HEK293T (cell line): ENCODE data around the gene UBA1.

Experiments
- CTCF ChIA-PET: fragments of 350-600 bp; formaldehyde crosslinking; extraction: SDS; loops from one replicate; lab custom pipeline; 2021; ENCODE audit warnings: antibody characterized with exemption, inconsistent platforms; lab: Yijun Ruan, JAX
- POLR2A ChIA-PET: fragments of 350-600 bp; formaldehyde crosslinking; extraction: SDS; loops from one replicate; lab custom pipeline; 2020; ENCODE audit warnings: antibody characterized with exemption, inconsistent platforms; lab: Yijun Ruan, JAX
- DNase-seq: peaks from one replicate; pipeline ENCODE4 v3.0.0; 2012; ENCODE audit warnings: mixed read lengths; ENCODE audit errors: extremely low spot score
- ARNT ChIP-seq: fragments of 450-650 bp; IDR thresholded peaks from 2 replicates; pipeline ENCODE4 v1.6.1; 2017; ENCODE audit warnings: mild to moderate bottlenecking
- BHLHE40 ChIP-seq: fragments of 450-650 bp; IDR thresholded peaks from 2 replicates; pipeline ENCODE4 v1.6.1; 2016; ENCODE audit warnings: mild to moderate bottlenecking, moderate library complexity, borderline replicate concordance
- CTBP1 ChIP-seq: fragments of 450-650 bp; IDR thresholded peaks from 2 replicates; pipeline ENCODE4 v1.6.1; 2016; ENCODE audit warnings: borderline replicate concordance
- ELF4 ChIP-seq: fragments of 450-650 bp; IDR thresholded peaks from 2 replicates; pipeline ENCODE4 v1.6.1; 2017; ENCODE audit warnings: antibody characterized with exemption
- FOXA1 ChIP-seq: fragments of 450-650 bp; IDR thresholded peaks from 2 replicates; pipeline ENCODE4 v1.6.1; 2016; ENCODE audit warnings: mild to moderate bottlenecking
- FOXK2 ChIP-seq: fragments of 450-650 bp; IDR thresholded peaks from 2 replicates; pipeline ENCODE4 v1.6.1; 2016; ENCODE audit warnings: mild to moderate bottlenecking
- FOXM1 ChIP-seq: fragments of 450-650 bp; IDR thresholded peaks from 2 replicates; pipeline ENCODE4 v1.6.1; 2017; ENCODE audit warnings: mild to moderate bottlenecking, borderline replicate concordance
- HDGF ChIP-seq: fragments of 450-650 bp; IDR thresholded peaks from 2 replicates; pipeline ENCODE4 v1.6.1; 2017; ENCODE audit warnings: antibody characterized with exemption, borderline replicate concordance
- L3MBTL2 ChIP-seq: fragments of 450-650 bp; conservative IDR thresholded peaks from 2 replicates; pipeline ENCODE4 v1.6.1; 2016; ENCODE audit warnings: mild to moderate bottlenecking
- LEF1 ChIP-seq: fragments of 450-650 bp; IDR thresholded peaks from 2 replicates; pipeline ENCODE4 v1.6.1; 2017; ENCODE audit warnings: mild to moderate bottlenecking, borderline replicate concordance
- NFRKB ChIP-seq: fragments of 450-650 bp; IDR thresholded peaks from 2 replicates; pipeline ENCODE4 v1.6.1; 2016; ENCODE audit warnings: mild to moderate bottlenecking, moderate library complexity
- SP1 ChIP-seq: fragments of 450-650 bp; IDR thresholded peaks from 2 replicates; pipeline ENCODE4 v1.6.1; 2017
- SUZ12 ChIP-seq: fragments of 450-650 bp; IDR thresholded peaks from 2 replicates; pipeline ENCODE4 v1.6.1; 2016; ENCODE audit warnings: mild to moderate bottlenecking
- TARDBP ChIP-seq: fragments of 450-650 bp; IDR thresholded peaks from 2 replicates; pipeline ENCODE4 v1.6.1; 2016
- ZNF384 ChIP-seq: fragments of 450-650 bp; IDR thresholded peaks from 2 replicates; pipeline ENCODE4 v1.6.1; 2016
- TF ChIP-seq, protein P1 (sequence below): fragments of 450-650 bp; IDR thresholded peaks from 2 replicates; pipeline ENCODE4 v1.6.1; 2016

The UBA1 gene

GRCh38 chrX:47185241-47185640 is 8.4 kb upstream of the UBA1 start:
- CTCF ChIA-PET = no interaction called here
- TF ChIP-seq FOXM1 (no peak), NFRKB (no peak), HDGF (no peak), BHLHE40 (no peak), CTBP1 (no peak), L3MBTL2 (no peak), SP1 (no peak)
- no peak for DNase-seq
- POLR2A ChIA-PET = interaction anchor here (1.0 kb wide), 1 partner anchor 40 kb away, joined by 3 read pairs; the partner anchor contains the start of gene RBM10

DNA sequence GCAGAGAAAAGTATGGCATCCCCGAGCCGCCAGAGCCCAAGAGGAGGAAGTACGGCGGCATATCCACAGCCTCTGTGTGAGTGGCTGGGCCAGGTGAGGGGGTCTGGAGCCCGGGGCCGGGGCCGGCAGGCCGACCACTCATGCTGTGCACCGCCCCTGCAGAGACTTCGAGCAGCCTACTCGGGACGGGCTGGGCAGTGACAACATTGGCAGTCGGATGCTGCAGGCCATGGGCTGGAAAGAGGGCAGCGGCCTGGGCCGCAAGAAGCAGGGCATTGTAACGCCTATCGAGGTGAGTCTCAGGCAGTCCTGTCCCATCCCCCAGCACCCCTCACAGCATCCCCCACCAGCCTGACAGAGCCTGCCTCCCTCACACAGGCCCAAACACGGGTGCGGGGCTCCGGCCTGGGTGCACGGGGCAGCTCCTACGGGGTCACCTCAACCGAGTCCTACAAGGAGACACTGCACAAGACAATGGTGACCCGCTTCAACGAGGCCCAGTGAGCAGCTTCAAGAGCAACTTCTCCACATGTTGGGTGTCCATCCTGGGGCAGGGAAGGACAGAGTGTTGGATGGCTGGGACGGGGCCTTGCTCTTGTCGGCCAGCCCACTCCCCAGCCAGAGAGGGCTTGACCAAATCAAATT is 7.4 kb upstream of the UBA1 start:
- no peak for TF ChIP-seq FOXM1
- no peak for TF ChIP-seq TARDBP
- TF ChIP-seq HDGF = no peak
- no peak for TF ChIP-seq FOXA1
- TF ChIP-seq, protein P1, sequence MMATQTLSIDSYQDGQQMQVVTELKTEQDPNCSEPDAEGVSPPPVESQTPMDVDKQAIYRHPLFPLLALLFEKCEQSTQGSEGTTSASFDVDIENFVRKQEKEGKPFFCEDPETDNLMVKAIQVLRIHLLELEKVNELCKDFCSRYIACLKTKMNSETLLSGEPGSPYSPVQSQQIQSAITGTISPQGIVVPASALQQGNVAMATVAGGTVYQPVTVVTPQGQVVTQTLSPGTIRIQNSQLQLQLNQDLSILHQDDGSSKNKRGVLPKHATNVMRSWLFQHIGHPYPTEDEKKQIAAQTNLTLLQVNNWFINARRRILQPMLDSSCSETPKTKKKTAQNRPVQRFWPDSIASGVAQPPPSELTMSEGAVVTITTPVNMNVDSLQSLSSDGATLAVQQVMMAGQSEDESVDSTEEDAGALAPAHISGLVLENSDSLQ = no peak
- TF ChIP-seq SP1 = no peak
- no peak for TF ChIP-seq FOXK2
- TF ChIP-seq NFRKB = no peak
- TF ChIP-seq CTBP1 = no peak
- no peak for TF ChIP-seq BHLHE40
- no peak for TF ChIP-seq ARNT
- no peak for TF ChIP-seq LEF1
- no peak for TF ChIP-seq SUZ12
- TF ChIP-seq ELF4 = no peak
- no peak for TF ChIP-seq L3MBTL2
- no peak for TF ChIP-seq ZNF384
- DNase-seq = no peak
- ChIA-PET CTCF (no interaction called here), POLR2A (interaction anchor here (1.0 kb wide), 1 partner anchor 41 kb away, joined by 3 read pairs; the partner anchor contains the start of gene RBM10)

DNA sequence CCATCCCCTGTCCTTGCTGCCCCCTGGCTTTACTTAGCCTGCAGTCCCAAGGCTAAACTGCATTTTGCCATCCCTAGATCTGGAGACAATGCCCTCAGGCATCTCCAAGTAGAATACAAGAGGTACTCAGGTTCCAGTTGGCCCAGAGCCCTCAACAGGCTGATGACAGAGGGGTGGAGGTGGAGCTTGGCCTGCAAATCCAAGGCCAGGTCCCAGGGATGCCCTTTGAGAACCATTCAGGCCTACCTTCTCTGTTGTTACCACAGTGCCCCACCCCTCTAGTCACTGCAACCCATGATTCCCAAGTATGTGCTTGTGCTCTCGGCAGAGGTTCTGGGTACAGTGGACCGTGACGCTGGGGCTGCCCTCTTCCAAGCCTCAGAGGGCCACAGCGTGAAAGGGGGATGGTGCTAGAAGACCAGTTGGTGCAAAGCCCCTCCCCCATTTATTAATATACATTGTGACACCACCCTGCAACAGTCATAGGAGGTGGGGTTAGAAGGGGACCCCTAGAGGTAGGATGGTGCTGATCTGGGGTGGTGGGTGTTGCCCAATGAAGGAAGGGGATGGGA is 6.4 kb upstream of the UBA1 start:
- CTCF ChIA-PET = no interaction called here
- POLR2A ChIA-PET = no interaction called here

DNA sequence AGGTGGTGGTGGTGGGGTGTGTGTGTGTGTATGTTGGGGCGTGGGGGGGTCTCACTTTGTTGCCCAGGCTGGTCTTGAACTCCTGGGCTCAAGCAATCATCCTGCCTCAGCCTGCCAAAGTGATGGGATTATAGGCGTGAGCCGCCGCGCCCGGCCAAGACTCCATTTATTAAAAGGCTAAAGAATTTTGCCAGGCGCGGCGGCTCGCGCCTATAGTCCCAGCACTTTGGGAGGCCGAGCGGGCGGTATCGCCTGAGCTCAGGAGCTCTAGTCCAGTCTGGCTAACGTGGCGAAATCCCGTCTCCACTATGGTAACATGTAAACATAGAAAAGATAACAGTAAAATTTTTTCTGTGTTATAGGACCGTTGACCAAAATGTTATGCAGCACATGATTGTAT is 3.7 kb upstream of the UBA1 start:
- ChIA-PET CTCF (interaction anchor here (1.5 kb wide), 1 partner anchor 333 kb away, joined by 6 read pairs; no protein-coding TSS in a partner anchor), POLR2A (interaction anchor here (1.0 to 2.8 kb wide), 6 partner anchors 17 to 334 kb away, joined by 3 to 24 read pairs (median 7); partner anchors contain the start of genes NDUFB11, RBM10 and USP11)
- no peak for TF ChIP-seq CTBP1
- TF ChIP-seq FOXA1 = no peak
- TF ChIP-seq FOXK2 = no peak
- TF ChIP-seq, protein P1 = no peak
- TF ChIP-seq HDGF = no peak
- TF ChIP-seq ARNT = no peak
- TF ChIP-seq SUZ12 = no peak
- TF ChIP-seq ELF4 = no peak
- no peak for TF ChIP-seq TARDBP
- TF ChIP-seq L3MBTL2 = no peak
- TF ChIP-seq BHLHE40 = no peak
- no peak for TF ChIP-seq FOXM1
- no peak for TF ChIP-seq NFRKB
- no peak for TF ChIP-seq SP1
- TF ChIP-seq LEF1 = no peak
- TF ChIP-seq ZNF384 = no peak
- no peak for DNase-seq

More for the DNA sequence above, 6.4 kb upstream of the UBA1 start:
- no peak for TF ChIP-seq L3MBTL2
- TF ChIP-seq, protein P1 = no peak
- no peak for TF ChIP-seq FOXM1
- no peak for TF ChIP-seq LEF1
- TF ChIP-seq ZNF384 = no peak
- no peak for TF ChIP-seq FOXK2
- TF ChIP-seq TARDBP = no peak
- no peak for TF ChIP-seq SP1
- TF ChIP-seq CTBP1 = no peak
- TF ChIP-seq SUZ12 = no peak
- TF ChIP-seq BHLHE40 = no peak
- TF ChIP-seq NFRKB = no peak
- no peak for TF ChIP-seq ARNT
- TF ChIP-seq HDGF = no peak
- TF ChIP-seq ELF4 = no peak
- DNase-seq = no peak

DNA sequence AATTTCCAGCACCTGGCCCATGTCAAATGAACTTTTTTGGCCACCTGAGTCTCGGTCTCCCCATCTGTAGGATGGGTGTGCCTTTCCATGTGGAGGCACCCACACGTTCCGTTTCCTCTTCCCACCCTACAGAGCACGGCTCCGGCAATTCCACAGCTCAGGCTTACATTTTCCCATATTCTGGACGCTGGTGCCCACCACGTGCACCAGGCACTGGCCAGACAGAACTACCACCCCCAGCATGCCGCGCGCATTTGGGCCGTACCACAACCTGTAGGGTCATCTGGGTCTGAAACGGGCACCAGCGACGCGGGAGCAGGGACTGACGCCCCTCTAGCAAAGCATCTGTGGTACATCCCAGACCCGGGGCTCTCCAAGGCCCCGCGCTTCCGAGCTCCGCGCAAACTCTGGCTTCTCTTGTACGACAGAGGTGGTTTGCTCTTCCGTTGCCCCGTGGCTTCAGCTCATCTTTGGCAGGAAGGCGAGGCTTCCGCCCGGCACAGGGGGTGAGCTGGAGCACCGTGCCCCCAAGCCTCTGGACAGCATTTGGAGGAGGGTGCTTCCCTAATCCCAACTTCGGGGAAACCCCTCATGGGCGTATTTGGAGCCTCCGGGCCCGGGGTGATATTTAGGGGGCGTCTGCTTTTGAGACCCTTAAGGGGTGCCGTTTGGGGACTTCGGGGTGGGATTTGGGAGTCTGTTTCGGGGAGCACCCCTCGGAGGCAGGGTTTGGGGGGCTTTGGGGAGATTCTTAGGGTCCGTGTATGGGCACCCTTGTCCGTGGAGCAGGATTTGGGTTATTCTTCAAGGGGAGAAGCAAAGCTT is 3.0 kb upstream of the UBA1 start:
- CTCF ChIA-PET = interaction anchor here (1.5 to 3.3 kb wide), 2 partner anchors 194 to 332 kb away, joined by 6 to 8 read pairs; no protein-coding TSS in a partner anchor
- DNase-seq = peak; percentile 85
- 0 out of 2 replicates have a peak, but pooled peaks have one; percentile 32 for TF ChIP-seq ELF4
- peak; percentile 70; the same call in 1 of the 2 replicates for TF ChIP-seq BHLHE40
- TF ChIP-seq FOXA1 = no peak
- TF ChIP-seq ZNF384 = no peak
- TF ChIP-seq L3MBTL2 = peak; percentile 73
- no peak for TF ChIP-seq FOXK2
- TF ChIP-seq TARDBP = no peak
- no peak for TF ChIP-seq FOXM1
- TF ChIP-seq, protein P1 = no peak
- TF ChIP-seq HDGF = no peak
- TF ChIP-seq SUZ12 = no peak
- POLR2A ChIA-PET = interaction anchor here (0.9 to 2.8 kb wide), 8 partner anchors 18 to 333 kb away, joined by 3 to 24 read pairs (median 7); partner anchors contain the start of genes NDUFB11, RBM10 and USP11
